HUES64 (cell line): Measurements from ENCODE around the gene NHSL2.

Source experiments
- H3K27ac ChIP-seq: 2 replicates; pipeline ENCODE4 v1.7.0; 2013; ENCODE audit warnings: low read depth, low read length, inconsistent platforms
- H3K27me3 ChIP-seq: 2 replicates; pipeline ENCODE4 v1.6.1; 2013; ENCODE audit warnings: mild to moderate bottlenecking, low read length; ENCODE audit not compliant: insufficient read depth
- H3K36me3 ChIP-seq: 2 replicates; pipeline ENCODE4 v1.6.1; 2013; ENCODE audit warnings: mild to moderate bottlenecking, low read length; ENCODE audit not compliant: insufficient read depth
- H3K4me1 ChIP-seq: 2 replicates; pipeline ENCODE4 v1.6.1; 2013; ENCODE audit warnings: mild to moderate bottlenecking, low read length, moderate library complexity; ENCODE audit not compliant: insufficient read depth
- H3K4me3 ChIP-seq: 2 replicates; pipeline ENCODE4 v1.5.1; 2013; ENCODE audit warnings: mild to moderate bottlenecking, low read length, moderate library complexity
- H3K9ac ChIP-seq: 2 replicates; pipeline ENCODE4 v1.6.1; 2013; ENCODE audit warnings: mild to moderate bottlenecking, low read depth, low read length
- H3K9me3 ChIP-seq: 2 replicates; pipeline ENCODE4 v1.6.1; 2013; ENCODE audit warnings: low read depth, low read length; ENCODE audit not compliant: insufficient read depth
- whole genome bisulfite sequencing: fragments of 150-250, 120-280 bp; methylation state at CpG from one replicate; pipeline ENCODE4 v1.1.7; 2013; ENCODE audit warnings: missing lambda C conversion rate; 5-methylcytosine and 5-hydroxymethylcytosine counted together

NHSL2 gene

DNA sequence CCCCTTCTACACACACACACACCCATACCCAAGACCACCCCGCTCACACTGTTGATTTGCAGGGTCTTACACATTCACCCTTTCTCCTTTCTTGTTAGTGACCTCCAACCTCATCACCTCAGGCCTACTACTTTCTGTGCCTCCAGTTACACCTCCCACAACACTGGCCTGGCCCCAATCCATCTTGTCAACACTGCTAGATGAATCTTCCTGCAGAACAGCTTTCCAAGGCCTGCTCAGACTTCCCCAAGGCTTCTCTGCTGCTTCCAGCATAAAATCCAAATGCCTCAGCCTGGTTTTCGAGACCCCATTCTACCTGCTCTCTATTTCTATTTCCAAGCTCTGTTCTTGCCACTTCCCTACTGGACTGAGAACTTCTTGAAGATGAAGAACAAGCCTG, 79.9 kb downstream of the NHSL2 start:
- no peak overlapping the region for H3K27ac ChIP-seq
- peaks cover 19% of the 10 kb centered on the region for H3K4me1 ChIP-seq
- WGBS: 94% methylated on average over 2 of the region's 2 CpGs
- H3K9ac ChIP-seq: no peak overlapping the region
- H3K4me3 ChIP-seq: no peak overlapping the region
- no peaks in the 10 kb centered on the region for H3K27me3 ChIP-seq
- H3K36me3 ChIP-seq: no peaks in the 10 kb centered on the region
- 0 out of 2 replicates have a peak, but pooled peaks cover 3% of the 10 kb centered on the region for H3K9me3 ChIP-seq

DNA sequence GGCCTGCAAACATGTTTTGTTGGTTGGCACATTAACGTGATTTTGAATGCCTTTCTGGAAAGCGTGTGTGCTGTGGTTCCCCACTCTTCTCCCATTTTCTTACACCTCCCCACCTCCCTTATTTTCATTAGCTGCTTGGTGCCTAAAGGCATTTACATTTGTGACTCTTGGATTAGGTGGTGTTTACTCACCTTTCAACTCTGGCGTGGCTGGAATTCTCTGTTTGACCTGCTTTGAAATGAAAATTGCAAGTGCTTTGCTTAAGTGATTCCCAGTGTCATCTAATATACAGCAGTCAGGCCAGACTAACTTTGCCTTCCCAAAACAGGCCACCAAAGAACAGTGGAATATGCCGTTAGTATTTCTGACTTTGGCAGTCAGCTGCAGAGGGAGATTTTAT, 80.5 kb downstream of the NHSL2 start:
- Histone ChIP-seq H3K27me3 (no peaks in the 10 kb centered on the region), H3K9ac (no peak overlapping the region), H3K36me3 (no peaks in the 10 kb centered on the region), H3K4me3 (no peak overlapping the region), H3K27ac (no peak overlapping the region), H3K9me3 (0 out of 2 replicates have a peak, but pooled peaks cover 1% of the 10 kb centered on the region), H3K4me1 (peaks cover 22% of the 10 kb centered on the region)
- 8% methylated on average over 1 of the region's 4 CpGs for WGBS

DNA sequence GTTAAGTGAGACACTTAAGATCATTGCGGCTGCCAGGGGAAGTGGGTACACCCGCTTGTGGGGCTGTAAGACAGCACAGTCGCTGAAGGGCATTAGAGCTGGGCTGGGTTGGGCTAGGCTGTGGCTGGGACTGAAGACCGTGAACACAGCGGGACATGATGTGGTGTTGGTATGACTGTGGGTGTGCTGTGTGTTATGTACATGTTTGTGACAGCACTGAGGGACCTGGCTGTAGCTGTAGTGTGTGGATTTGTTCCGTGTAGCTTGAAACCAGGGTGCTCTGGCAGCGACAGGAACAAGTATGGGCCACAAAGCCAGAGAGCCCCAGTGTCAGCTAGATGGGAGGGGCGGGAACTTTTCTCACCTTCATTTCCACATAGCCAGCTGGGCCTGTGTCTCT, 82.1 kb downstream of the NHSL2 start:
- H3K27me3 ChIP-seq: no peaks in the 10 kb centered on the region
- H3K9ac ChIP-seq: no peak overlapping the region
- WGBS: 76% methylated on average over 7 of the region's 8 CpGs
- no peak overlapping the region for H3K27ac ChIP-seq
- H3K4me1 ChIP-seq: peaks cover 32% of the 10 kb centered on the region
- H3K4me3 ChIP-seq: no peak overlapping the region
- H3K9me3 ChIP-seq: no peaks in the 10 kb centered on the region
- no peaks in the 10 kb centered on the region for H3K36me3 ChIP-seq

DNA sequence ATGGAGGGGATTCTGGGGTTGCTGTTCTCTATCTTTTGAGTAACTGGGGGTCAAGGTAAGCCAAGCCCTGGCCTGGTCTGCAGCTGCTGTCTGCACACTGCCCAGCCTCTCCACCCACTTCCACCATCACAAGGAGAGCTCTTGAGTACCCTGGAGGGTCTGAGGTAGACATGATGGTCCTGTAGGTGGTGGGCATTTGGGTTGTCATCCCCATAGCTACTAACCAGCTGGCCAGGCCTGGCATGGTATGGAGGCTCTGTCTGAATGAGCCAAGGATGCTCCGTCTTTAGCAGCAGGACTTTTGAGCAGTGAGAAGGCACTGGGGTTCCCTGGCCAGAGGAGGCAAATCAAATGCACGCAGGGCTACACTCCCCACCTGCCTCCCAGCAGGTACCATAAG, 82.7 kb downstream of the NHSL2 start:
- H3K4me1 ChIP-seq: peaks cover 36% of the 10 kb centered on the region
- WGBS: 93% methylated on average over 2 of the region's 2 CpGs
- H3K36me3 ChIP-seq: no peaks in the 10 kb centered on the region
- no peaks in the 10 kb centered on the region for H3K9me3 ChIP-seq
- no peak overlapping the region for H3K9ac ChIP-seq
- H3K27ac ChIP-seq: no peak overlapping the region
- no peak overlapping the region for H3K4me3 ChIP-seq
- H3K27me3 ChIP-seq: no peaks in the 10 kb centered on the region

DNA sequence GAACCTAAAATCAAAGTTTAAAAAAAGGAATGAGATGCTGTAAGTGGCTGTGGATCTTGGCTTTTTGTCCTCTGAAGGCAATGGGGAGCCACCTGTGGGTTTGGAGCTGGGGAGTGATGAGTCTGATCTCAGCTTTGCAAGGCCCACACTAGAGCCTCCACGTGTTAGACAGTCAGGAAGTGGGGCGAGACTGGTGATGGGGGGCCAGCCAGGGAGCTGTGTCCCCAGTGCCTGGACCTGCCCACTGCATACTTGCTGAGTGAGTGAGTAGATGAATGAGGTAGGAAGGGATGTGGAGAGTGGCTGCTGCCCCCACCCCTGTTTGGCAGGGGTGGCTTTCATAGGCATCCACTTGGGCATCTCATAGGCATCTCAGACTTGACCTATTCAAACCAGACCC, 84.0 kb downstream of the NHSL2 start:
- peaks cover 35% of the 10 kb centered on the region for H3K4me1 ChIP-seq
- WGBS: 88% methylated on average over 2 of the region's 2 CpGs
- no peak overlapping the region for H3K9ac ChIP-seq
- no peak overlapping the region for H3K4me3 ChIP-seq
- H3K27ac ChIP-seq: no peak overlapping the region
- H3K9me3 ChIP-seq: no peaks in the 10 kb centered on the region
- no peaks in the 10 kb centered on the region for H3K27me3 ChIP-seq
- no peaks in the 10 kb centered on the region for H3K36me3 ChIP-seq

DNA sequence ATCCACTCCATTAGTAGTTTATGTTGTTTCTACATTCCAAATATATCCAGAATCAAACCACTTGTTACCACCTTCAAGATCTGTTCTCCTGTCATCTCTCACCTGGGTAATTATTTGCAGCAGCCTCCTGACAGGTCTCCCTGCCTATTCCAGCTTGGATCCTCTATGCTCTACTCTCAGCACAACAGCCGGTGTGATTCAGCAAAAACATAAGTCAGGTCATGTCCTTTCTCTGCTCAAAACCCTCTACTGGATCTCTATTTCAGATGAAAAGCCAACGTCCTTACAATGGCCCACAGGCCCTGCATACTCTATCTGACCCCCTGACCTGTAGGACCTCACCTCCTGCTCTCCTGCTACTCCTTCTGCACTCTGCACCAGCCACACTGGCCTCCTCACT, 84.5 kb downstream of the NHSL2 start:
- WGBS: 75% methylated on average over 2 of the region's 2 CpGs
- no peaks in the 10 kb centered on the region for H3K27me3 ChIP-seq
- no peak overlapping the region for H3K9ac ChIP-seq
- peaks cover 35% of the 10 kb centered on the region for H3K4me1 ChIP-seq
- no peak overlapping the region for H3K4me3 ChIP-seq
- no peaks in the 10 kb centered on the region for H3K36me3 ChIP-seq
- H3K27ac ChIP-seq: no peak overlapping the region
- H3K9me3 ChIP-seq: no peaks in the 10 kb centered on the region

DNA sequence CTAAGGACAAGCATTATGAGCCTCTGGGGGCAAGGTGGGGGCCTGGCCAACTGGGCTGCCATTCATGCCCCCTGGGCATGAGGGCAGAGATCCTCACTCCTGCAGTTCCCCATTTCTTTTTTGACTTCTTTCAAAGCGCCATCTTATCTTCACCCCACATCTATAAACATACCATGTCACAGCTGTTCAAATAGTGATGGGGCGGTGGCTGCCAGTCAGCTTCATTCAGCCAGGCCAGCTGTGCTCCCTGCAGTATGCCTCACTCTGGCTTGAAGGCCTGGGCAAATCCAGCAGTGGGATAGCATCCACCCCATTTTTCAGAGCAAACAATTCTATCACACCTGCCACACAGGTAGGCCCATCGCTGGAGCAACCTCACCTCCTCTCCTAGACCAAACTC, 85.5 kb downstream of the NHSL2 start:
- H3K9ac ChIP-seq: no peak overlapping the region
- peak overlapping the region; percentile 83; the same call in 1 of the 2 replicates for H3K27ac ChIP-seq
- H3K36me3 ChIP-seq: no peaks in the 10 kb centered on the region
- 86% methylated on average over 3 of the region's 3 CpGs for WGBS
- H3K9me3 ChIP-seq: no peaks in the 10 kb centered on the region
- H3K27me3 ChIP-seq: no peaks in the 10 kb centered on the region
- H3K4me3 ChIP-seq: no peak overlapping the region
- peaks cover 37% of the 10 kb centered on the region for H3K4me1 ChIP-seq

DNA sequence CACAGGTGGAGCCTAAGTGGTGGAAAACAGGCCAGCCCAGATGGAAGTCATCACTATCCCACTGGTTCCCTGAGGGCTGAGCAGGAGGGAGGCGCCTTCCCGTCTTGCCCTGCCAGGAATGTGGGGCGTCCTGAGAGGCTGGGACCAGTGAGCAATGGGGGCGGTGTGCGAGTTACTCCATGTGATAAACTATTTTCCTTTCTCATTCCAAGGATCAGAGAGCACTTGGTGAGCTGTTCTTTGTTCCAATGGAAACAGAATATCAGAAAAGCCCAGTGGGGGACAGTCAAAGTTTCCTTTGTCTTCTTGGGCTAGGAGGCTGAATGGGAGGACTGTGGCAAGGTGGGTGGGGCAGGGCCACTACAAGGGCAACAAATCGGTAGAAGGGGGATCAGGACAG, 86.2 kb downstream of the NHSL2 start:
- no peaks in the 10 kb centered on the region for H3K27me3 ChIP-seq
- H3K36me3 ChIP-seq: no peaks in the 10 kb centered on the region
- H3K27ac ChIP-seq: peak overlapping the region; percentile 86; the same call in 1 of the 2 replicates
- no peak overlapping the region for H3K9ac ChIP-seq
- WGBS: 2% methylated on average over 6 of the region's 6 CpGs
- H3K9me3 ChIP-seq: no peaks in the 10 kb centered on the region
- H3K4me3 ChIP-seq: no peak overlapping the region
- peaks cover 39% of the 10 kb centered on the region for H3K4me1 ChIP-seq

DNA sequence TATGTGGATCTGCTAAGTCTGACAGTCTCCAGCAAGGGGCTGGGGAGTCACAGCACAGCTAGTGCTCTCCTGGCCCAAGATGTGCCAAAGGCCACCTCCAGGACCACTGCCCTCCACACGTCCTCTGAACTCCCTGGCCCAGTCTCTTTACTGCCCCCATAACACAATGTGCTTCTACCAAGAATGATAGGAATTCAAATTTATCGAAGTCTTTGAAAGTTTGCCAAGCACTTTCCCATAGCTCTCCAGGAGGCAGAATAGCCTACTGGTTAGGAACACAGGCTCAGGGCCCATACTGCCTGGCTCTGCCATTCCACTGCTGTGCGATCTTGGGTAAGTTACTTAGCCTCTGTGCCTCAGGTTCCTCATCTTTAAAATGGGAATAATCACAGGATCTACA, 86.7 kb downstream of the NHSL2 start:
- H3K27ac ChIP-seq: peak overlapping the region; percentile 86; the same call in 1 of the 2 replicates
- 46% methylated on average over 3 of the region's 3 CpGs for WGBS
- no peaks in the 10 kb centered on the region for H3K36me3 ChIP-seq
- no peaks in the 10 kb centered on the region for H3K9me3 ChIP-seq
- H3K4me1 ChIP-seq: peaks cover 43% of the 10 kb centered on the region
- no peak overlapping the region for H3K4me3 ChIP-seq
- H3K27me3 ChIP-seq: no peaks in the 10 kb centered on the region
- H3K9ac ChIP-seq: no peak overlapping the region

DNA sequence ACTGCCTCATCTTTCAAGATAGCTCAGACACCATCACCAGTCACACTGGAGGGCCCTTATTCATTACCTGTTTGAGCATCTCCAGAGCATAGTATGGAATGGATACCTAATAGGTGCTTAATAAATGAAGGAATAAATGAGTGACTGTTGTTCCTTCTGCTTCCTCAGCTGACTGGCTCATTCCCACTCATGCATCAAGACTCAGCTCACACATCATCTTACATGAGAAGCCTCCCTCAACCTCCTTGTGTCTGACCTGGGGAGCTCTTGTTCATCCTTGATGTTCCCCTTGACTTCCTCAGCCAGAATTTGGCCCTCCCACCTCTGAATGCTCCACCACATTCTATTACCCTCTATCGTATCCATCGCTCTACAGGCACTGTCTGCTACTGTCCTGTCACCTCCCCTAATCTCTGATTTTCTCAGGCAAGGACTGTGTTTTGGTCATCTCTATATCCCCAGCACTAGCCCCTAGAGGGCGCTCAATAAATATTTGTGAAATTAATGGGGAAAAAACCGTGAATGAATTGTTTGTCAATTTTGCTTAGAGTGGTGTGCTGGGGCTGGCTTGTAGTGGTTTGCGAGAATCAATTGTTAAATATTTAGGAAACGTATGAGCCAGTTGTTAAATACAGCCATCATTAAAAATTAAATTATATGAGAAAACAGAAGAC, 88.3 kb downstream of the NHSL2 start:
- peaks cover 59% of the 10 kb centered on the region for H3K4me1 ChIP-seq
- H3K9me3 ChIP-seq: no peaks in the 10 kb centered on the region
- H3K27me3 ChIP-seq: no peaks in the 10 kb centered on the region
- 47% methylated on average over 4 of the region's 6 CpGs for WGBS
- H3K9ac ChIP-seq: no peak overlapping the region
- H3K27ac ChIP-seq: no peak overlapping the region
- H3K36me3 ChIP-seq: no peaks in the 10 kb centered on the region
- no peak overlapping the region for H3K4me3 ChIP-seq

DNA sequence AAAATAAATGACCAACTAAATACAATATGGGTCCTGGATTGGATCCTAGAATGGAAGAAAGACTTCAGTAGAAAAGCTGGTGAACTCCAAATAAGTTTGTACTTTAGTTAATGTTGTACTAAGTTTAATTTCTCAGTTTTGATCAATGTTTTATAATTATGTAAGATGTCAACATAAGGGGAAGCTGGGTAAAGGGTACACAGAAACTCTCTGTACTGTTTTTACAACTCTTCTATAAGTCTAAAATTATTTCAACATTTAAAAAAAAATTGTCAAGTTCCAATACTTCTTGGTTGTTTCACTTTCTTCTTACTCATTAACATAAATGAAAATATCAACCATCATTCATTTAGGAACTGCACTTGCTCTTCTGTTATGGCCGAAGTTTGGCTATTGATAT, 88.9 kb downstream of the NHSL2 start:
- no CpG with 5 or more reads among the region's 1 CpG for WGBS
- peaks cover 61% of the 10 kb centered on the region for H3K4me1 ChIP-seq
- H3K9me3 ChIP-seq: no peaks in the 10 kb centered on the region
- H3K4me3 ChIP-seq: no peak overlapping the region
- no peaks in the 10 kb centered on the region for H3K36me3 ChIP-seq
- H3K27ac ChIP-seq: no peak overlapping the region
- H3K9ac ChIP-seq: no peak overlapping the region
- H3K27me3 ChIP-seq: no peaks in the 10 kb centered on the region

DNA sequence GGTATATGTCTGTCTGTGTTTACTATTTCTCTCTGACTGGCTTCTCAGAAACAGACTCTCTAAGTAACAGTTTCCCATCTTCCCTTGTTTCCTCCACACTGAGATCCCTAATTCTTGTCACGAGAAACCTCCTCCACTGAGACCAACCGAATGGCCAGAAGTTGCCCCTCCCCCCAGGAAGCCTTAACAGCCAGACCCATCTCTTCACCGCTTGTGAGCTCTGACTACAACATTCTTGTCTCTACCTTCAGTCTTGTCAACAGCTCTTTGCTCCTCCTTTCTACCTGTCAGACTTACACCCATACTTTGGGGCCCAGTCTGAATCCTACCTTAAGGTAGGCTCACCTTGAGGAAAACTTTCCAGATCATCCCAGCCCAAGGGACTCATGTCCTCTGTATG, 90.8 kb downstream of the NHSL2 start:
- Histone ChIP-seq H3K27ac (no peak overlapping the region), H3K4me1 (peaks cover 58% of the 10 kb centered on the region), H3K27me3 (no peaks in the 10 kb centered on the region), H3K9me3 (no peaks in the 10 kb centered on the region), H3K36me3 (no peaks in the 10 kb centered on the region), H3K4me3 (no peak overlapping the region), H3K9ac (no peak overlapping the region)
- WGBS: 18% methylated on average over 3 of the region's 3 CpGs
